Testis (tissue), 3 donors: ENCODE data around the gene POR. TPM values are rescaled to one million over a fixed set of nuclear protein-coding genes. Genes with fewer than 3 reads are reported as not detected.
A peak's percentile ranks its signal among the peaks of the same experiment; 100 is the strongest.
"Not testable (repeated sequence)": the region's sequence is repeated elsewhere in the genome, so short reads cannot be mapped to it uniquely, and the experiment has no call there.

Experiments
- DNase-seq: peaks from one replicate; pipeline ENCODE4 v3.0.0-alpha.2; 2019
- H3K27ac ChIP-seq, 2 donors: fragments of 200-600 bp; sonication (generic); one replicate each; pipeline ENCODE4 v1.5.1; 2019
- H3K27me3 ChIP-seq: fragments of 200-600 bp; sonication (generic); one replicate; pipeline ENCODE4 v1.5.1; 2019
- H3K36me3 ChIP-seq: fragments of 200-600 bp; sonication (generic); one replicate; pipeline ENCODE4 v1.5.1; 2017; ENCODE audit warnings: low read depth; ENCODE audit errors: missing control alignments
- H3K4me1 ChIP-seq: fragments of 200-600 bp; sonication (generic); one replicate; pipeline ENCODE4 v1.5.1; 2019
- H3K4me3 ChIP-seq, 2 donors: fragments of 200-600 bp; sonication (generic); one replicate each; pipeline ENCODE4 v1.5.1; 2017 to 2019
- H3K9me3 ChIP-seq: fragments of 200-600 bp; sonication (generic); one replicate; pipeline ENCODE4 v1.5.1; 2017
- POLR2A ChIP-seq: fragments of 450-650 bp; IDR thresholded peaks from one replicate; pipeline ENCODE4 v1.6.1; 2017; ENCODE audit warnings: antibody characterized with exemption, mild to moderate bottlenecking, moderate library complexity
- WGBS, 2 donors: methylation state at CpG; one replicate each; pipeline ENCODE4 v1.1.5; 2018; 5-methylcytosine and 5-hydroxymethylcytosine counted together
- intact Hi-C: fragments of 100-400 bp; cut with DNase I; formaldehyde crosslinking; loops from one replicate; pipeline ENCODE4 v1.15.1; 2023; ENCODE audit warnings: low total_unique reads
- polyA plus RNA-seq: library from polyadenylated mRNA; stranded (reverse); fragments of 350-450 nt; fragmentation: Illumina TruSeq; extraction: RNeasy Lipid Tissue Mini Kit (QIAGEN cat#74804); gene quantifications from one replicate; pipeline ENCODE4 v1.2.3, GENCODE V29; 2014; ENCODE audit warnings: low read depth, low replicate concordance; ENCODE audit not compliant: insufficient read depth
- total RNA-seq, 2 donors: library from RNA; depleted of rRNA; stranded (reverse); fragments of >200 nt; gene quantifications; one replicate each; pipeline ENCODE4 v1.2.3, GENCODE V29; 2016
- TF ChIP-seq, protein P1 (sequence below), 3 experiments: fragments of 450-650 bp in 2 of 3; fragments of 200-600 bp in 1 of 3; sonication (generic) in 1 of 3; IDR thresholded peaks; one replicate each; pipeline ENCODE4 v1.5.1; 2016 to 2019; ENCODE audit warnings: antibody characterized with exemption in 3 of 3, mild to moderate bottlenecking in 2 of 3, moderate library complexity in 1 of 3

The POR gene
- total and polyA plus RNA-seq, 3 donors from 2014 or later, result 98.5 to 169 (median 122) TPM

DNA sequence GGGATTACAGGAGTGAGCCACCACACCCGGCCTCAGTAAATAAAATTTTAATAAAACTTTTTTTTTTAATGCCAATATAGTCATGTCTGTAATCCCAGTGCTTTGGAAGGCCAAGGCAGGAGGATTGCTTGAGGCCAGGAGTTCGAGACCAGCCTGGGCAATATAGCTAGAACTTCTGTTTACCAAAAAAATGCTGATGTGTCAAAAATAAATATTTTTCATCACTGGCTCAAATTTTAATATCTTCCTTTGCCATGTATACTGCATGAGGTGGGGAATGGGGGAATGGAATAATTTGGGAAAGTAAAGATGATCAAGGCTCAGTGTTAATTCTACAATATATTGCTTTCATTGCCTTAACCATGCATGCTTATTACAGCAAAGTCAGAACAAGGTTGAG is 46.8 kb upstream of the POR start:
- H3K4me1 ChIP-seq, result peaks cover 11% of the 10 kb centered on the region
- no peaks in the 10 kb centered on the region for H3K36me3 ChIP-seq
- 89 to 97% methylated on average over 2 of the region's 2 CpGs for WGBS, 2 donors
- no peaks in the 10 kb centered on the region for H3K27me3 ChIP-seq
- TF ChIP-seq, protein P1, sequence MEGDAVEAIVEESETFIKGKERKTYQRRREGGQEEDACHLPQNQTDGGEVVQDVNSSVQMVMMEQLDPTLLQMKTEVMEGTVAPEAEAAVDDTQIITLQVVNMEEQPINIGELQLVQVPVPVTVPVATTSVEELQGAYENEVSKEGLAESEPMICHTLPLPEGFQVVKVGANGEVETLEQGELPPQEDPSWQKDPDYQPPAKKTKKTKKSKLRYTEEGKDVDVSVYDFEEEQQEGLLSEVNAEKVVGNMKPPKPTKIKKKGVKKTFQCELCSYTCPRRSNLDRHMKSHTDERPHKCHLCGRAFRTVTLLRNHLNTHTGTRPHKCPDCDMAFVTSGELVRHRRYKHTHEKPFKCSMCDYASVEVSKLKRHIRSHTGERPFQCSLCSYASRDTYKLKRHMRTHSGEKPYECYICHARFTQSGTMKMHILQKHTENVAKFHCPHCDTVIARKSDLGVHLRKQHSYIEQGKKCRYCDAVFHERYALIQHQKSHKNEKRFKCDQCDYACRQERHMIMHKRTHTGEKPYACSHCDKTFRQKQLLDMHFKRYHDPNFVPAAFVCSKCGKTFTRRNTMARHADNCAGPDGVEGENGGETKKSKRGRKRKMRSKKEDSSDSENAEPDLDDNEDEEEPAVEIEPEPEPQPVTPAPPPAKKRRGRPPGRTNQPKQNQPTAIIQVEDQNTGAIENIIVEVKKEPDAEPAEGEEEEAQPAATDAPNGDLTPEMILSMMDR (IDR thresholded peaks at IDR 0.05), result no peak
- no peak for TF ChIP-seq POLR2A
- H3K4me3 ChIP-seq, result no peak overlapping the region
- no peak for DNase-seq
- intact Hi-C loops, result loop anchor here (10.0 kb wide), 1 partner anchor 157 kb away; no protein-coding TSS in a partner anchor
- H3K9me3 ChIP-seq, result no peaks in the 10 kb centered on the region
- no peak overlapping the region for H3K27ac ChIP-seq

DNA sequence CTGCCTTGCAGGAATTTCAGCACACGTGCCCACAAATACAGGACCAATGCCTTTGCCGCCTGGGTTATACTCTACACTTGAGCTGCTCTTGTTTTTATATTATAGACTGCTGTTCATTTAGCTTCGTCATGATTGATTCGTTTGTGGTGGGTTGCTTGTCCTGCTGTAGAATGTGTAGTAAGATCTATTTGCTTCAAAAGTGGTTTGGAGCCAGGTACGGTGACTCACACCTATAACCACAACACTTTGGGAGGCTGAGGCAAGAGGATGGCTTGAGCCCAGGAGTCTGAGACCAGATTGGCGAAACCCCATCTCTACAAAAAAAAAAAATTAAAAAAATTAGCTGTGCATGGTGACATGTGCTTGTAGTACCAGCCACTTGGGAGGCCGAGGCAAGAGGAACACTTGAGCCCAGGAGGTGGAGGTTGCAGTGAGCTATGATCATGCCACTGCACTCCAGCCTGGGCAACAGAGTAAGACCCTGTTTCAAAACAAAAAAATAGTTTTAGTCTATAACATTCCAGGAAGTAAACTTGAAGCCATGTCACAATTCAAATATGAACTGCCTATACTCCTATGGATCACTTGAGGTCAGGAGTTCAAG is 45.1 kb upstream of the POR start:
- Histone ChIP-seq H3K27ac (no peak overlapping the region), H3K9me3 (no peaks in the 10 kb centered on the region), H3K4me1 (peaks cover 11% of the 10 kb centered on the region), H3K36me3 (no peaks in the 10 kb centered on the region), H3K4me3 (no peak overlapping the region), H3K27me3 (no peaks in the 10 kb centered on the region)
- no peak for DNase-seq
- no peak for TF ChIP-seq POLR2A
- 84 to 89% methylated on average over 7 of the region's 7 CpGs for whole genome bisulfite sequencing, 2 donors
- intact Hi-C loops, result loop anchor here (10.0 kb wide), 1 partner anchor 155 kb away; no protein-coding TSS in a partner anchor

- Histone ChIP-seq H3K4me1 (peaks cover 11% of the 10 kb centered on the region), H3K27ac (no peak overlapping the region), H3K9me3 (no peaks in the 10 kb centered on the region), H3K4me3 (no peak overlapping the region), H3K36me3 (no peaks in the 10 kb centered on the region), H3K27me3 (no peaks in the 10 kb centered on the region)
- intact Hi-C loops, result no loop called here
- TF ChIP-seq, protein P1 (IDR thresholded peaks at IDR 0.05), result no peak
- TF ChIP-seq POLR2A, result no peak
- DNase-seq, result no peak
- 87 to 90% methylated on average over 9 of the region's 9 CpGs for WGBS, 2 donors
Observed at GRCh38 chr7:75870557-75871161, 44.3 kb upstream of the POR start.

- no peak for DNase-seq
- peak overlapping the region; percentile 53 to 73 for H3K27ac ChIP-seq
- no peaks in the 10 kb centered on the region for H3K36me3 ChIP-seq
- no peaks in the 10 kb centered on the region for H3K27me3 ChIP-seq
- H3K4me1 ChIP-seq, result peaks cover 5% of the 10 kb centered on the region
- WGBS, 2 donors, result 52 to 59% methylated on average over 13 of the region's 13 CpGs
- intact Hi-C loops, result no loop called here
- TF ChIP-seq, protein P1 (IDR thresholded peaks at IDR 0.05), result no peak
- TF ChIP-seq POLR2A, result no peak
- H3K4me3 ChIP-seq, result no peak overlapping the region
- H3K9me3 ChIP-seq, result no peaks in the 10 kb centered on the region
Observed at GRCh38 chr7:75872073-75872782, 42.7 kb upstream of the POR start.

- DNase-seq, intact Hi-C loops, H3K4me3 ChIP-seq, H3K27ac ChIP-seq, H3K9me3 ChIP-seq, H3K36me3 ChIP-seq, H3K27me3 ChIP-seq: not testable (repeated sequence)
- 92% methylated on average over 3 of the region's 3 CpGs for WGBS, 2 donors
- H3K4me1 ChIP-seq, result peaks cover 11% of the 10 kb centered on the region
Observed at GRCh38 chr7:75874180-75874579, 40.8 kb upstream of the POR start.
